ENCODE measurements around the gene APLP2.

- TF ChIP-seq JUND (CRISPR knock-in tag; IDR thresholded peaks at IDR 0.05) (no peak), REL (CRISPR knock-in tag; conservative IDR thresholded peaks at IDR 0.05) (no peak), POLR2A (IDR thresholded peaks at IDR 0.05; ENCODE audit: insufficient read depth in 1 of 2, low read depth in 2 of 2, low read length in 2 of 2) (no peak), IRF1 (CRISPR knock-in tag; IDR thresholded peaks at IDR 0.05; ENCODE audit: low read depth) (no peak), CTCF (CRISPR knock-in tag; IDR thresholded peaks at IDR 0.05) (no peak)
Measured at GRCh38 chr11:130167146-130167545, 97.5 kb downstream of the APLP2 start.

Measured in HepG2 (cell line).